SK-N-SH treated with all-trans-retinoic acid at 6 μM for 48 hours (cell line): Measurements from ENCODE around the gene TTC7B.

ENCODE experiments used
- BACH2 ChIP-seq: fragments of 250-450 bp; sonication (Bioruptor Pico); IDR thresholded peaks from 2 replicates; pipeline ENCODE4 v1.9.0; 2021; ENCODE audit warnings: mild to moderate bottlenecking, borderline replicate concordance
- OSR1 ChIP-seq: fragments of 250-450 bp; sonication (Bioruptor Pico); IDR thresholded peaks from 2 replicates; pipeline ENCODE4 v1.8.0; 2022; ENCODE audit warnings: moderate library complexity, mild to moderate bottlenecking, inconsistent platforms
- PATZ1 ChIP-seq: fragments of 250-450 bp; sonication (Bioruptor Pico); IDR thresholded peaks from 2 replicates; pipeline ENCODE4 v1.8.0; 2020; ENCODE audit warnings: mild to moderate bottlenecking, moderate library complexity, borderline replicate concordance
- RARB ChIP-seq: fragments of 250-450 bp; sonication (Bioruptor Pico); IDR thresholded peaks from 2 replicates; pipeline ENCODE4 v1.8.0; 2021; ENCODE audit warnings: mild to moderate bottlenecking, moderate library complexity
- TCF4 ChIP-seq: fragments of 250-450 bp; sonication (Bioruptor Pico); IDR thresholded peaks from 2 replicates; pipeline ENCODE4 v1.8.0; 2021; ENCODE audit warnings: mild to moderate bottlenecking, moderate library complexity, borderline replicate concordance
- TOX ChIP-seq: fragments of 250-450 bp; sonication (Bioruptor Pico); IDR thresholded peaks from 2 replicates; pipeline ENCODE4 v1.8.0; 2021; ENCODE audit warnings: mild to moderate bottlenecking, moderate library complexity, borderline replicate concordance
- ZFP30 ChIP-seq: fragments of 450-650 bp; formaldehyde crosslinking; IDR thresholded peaks from 2 replicates; pipeline ENCODE4 v1.5.0; 2022; ENCODE audit warnings: mild to moderate bottlenecking, moderate library complexity
- ZNF565 ChIP-seq: fragments of 450-650 bp; formaldehyde crosslinking; conservative IDR thresholded peaks from 2 replicates; pipeline ENCODE4 v1.5.0; 2020; ENCODE audit warnings: low read depth, mild to moderate bottlenecking, moderate library complexity
- ZNF70 ChIP-seq: fragments of 450-650 bp; formaldehyde crosslinking; IDR thresholded peaks from 2 replicates; pipeline ENCODE4 v1.5.0; 2020; ENCODE audit warnings: mild to moderate bottlenecking, moderate library complexity
- TF ChIP-seq, protein P1 (sequence below): fragments of 250-450 bp; sonication (Bioruptor Pico); IDR thresholded peaks from 2 replicates; pipeline ENCODE4 v1.8.0; 2021; ENCODE audit warnings: low read depth, mild to moderate bottlenecking, moderate library complexity, borderline replicate concordance
- TF ChIP-seq, protein P2 (sequence below): fragments of 250-450 bp; sonication (Bioruptor Pico); IDR thresholded peaks from 2 replicates; pipeline ENCODE4 v1.5.0; 2020; ENCODE audit warnings: mild to moderate bottlenecking, moderate library complexity

GRCh38 chr14:90583916-90584605, 232.2 kb downstream of the TTC7B start:
- TF ChIP-seq TOX = no peak
- TF ChIP-seq, protein P1, sequence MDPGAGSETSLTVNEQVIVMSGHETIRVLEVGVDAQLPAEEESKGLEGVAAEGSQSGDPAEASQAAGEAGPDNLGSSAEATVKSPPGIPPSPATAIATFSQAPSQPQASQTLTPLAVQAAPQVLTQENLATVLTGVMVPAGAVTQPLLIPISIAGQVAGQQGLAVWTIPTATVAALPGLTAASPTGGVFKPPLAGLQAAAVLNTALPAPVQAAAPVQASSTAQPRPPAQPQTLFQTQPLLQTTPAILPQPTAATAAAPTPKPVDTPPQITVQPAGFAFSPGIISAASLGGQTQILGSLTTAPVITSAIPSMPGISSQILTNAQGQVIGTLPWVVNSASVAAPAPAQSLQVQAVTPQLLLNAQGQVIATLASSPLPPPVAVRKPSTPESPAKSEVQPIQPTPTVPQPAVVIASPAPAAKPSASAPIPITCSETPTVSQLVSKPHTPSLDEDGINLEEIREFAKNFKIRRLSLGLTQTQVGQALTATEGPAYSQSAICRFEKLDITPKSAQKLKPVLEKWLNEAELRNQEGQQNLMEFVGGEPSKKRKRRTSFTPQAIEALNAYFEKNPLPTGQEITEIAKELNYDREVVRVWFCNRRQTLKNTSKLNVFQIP (CRISPR knock-in tag) = no peak
- TF ChIP-seq BACH2 (CRISPR knock-in tag) = no peak
- no peak for TF ChIP-seq PATZ1
- TF ChIP-seq RARB (CRISPR knock-in tag) = no peak
- TF ChIP-seq ZNF565 (CRISPR knock-in tag) = no peak
- TF ChIP-seq ZNF70 (CRISPR knock-in tag) = no peak
- no peak for TF ChIP-seq ZFP30
- no peak for TF ChIP-seq TCF4 (CRISPR knock-in tag)
- TF ChIP-seq OSR1 (CRISPR knock-in tag) = no peak
- TF ChIP-seq, protein P2, sequence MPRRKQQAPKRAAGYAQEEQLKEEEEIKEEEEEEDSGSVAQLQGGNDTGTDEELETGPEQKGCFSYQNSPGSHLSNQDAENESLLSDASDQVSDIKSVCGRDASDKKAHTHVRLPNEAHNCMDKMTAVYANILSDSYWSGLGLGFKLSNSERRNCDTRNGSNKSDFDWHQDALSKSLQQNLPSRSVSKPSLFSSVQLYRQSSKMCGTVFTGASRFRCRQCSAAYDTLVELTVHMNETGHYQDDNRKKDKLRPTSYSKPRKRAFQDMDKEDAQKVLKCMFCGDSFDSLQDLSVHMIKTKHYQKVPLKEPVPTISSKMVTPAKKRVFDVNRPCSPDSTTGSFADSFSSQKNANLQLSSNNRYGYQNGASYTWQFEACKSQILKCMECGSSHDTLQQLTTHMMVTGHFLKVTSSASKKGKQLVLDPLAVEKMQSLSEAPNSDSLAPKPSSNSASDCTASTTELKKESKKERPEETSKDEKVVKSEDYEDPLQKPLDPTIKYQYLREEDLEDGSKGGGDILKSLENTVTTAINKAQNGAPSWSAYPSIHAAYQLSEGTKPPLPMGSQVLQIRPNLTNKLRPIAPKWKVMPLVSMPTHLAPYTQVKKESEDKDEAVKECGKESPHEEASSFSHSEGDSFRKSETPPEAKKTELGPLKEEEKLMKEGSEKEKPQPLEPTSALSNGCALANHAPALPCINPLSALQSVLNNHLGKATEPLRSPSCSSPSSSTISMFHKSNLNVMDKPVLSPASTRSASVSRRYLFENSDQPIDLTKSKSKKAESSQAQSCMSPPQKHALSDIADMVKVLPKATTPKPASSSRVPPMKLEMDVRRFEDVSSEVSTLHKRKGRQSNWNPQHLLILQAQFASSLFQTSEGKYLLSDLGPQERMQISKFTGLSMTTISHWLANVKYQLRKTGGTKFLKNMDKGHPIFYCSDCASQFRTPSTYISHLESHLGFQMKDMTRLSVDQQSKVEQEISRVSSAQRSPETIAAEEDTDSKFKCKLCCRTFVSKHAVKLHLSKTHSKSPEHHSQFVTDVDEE (CRISPR knock-in tag) = no peak
